ENCODE results near the gene GABPA. TPM values are rescaled to one million over a fixed set of nuclear protein-coding genes. Genes with fewer than 3 reads are reported as not detected.

The GABPA gene
- total RNA-seq, 2 experiments from 2014 or later, result 21.9 to 33.2 TPM

DNA sequence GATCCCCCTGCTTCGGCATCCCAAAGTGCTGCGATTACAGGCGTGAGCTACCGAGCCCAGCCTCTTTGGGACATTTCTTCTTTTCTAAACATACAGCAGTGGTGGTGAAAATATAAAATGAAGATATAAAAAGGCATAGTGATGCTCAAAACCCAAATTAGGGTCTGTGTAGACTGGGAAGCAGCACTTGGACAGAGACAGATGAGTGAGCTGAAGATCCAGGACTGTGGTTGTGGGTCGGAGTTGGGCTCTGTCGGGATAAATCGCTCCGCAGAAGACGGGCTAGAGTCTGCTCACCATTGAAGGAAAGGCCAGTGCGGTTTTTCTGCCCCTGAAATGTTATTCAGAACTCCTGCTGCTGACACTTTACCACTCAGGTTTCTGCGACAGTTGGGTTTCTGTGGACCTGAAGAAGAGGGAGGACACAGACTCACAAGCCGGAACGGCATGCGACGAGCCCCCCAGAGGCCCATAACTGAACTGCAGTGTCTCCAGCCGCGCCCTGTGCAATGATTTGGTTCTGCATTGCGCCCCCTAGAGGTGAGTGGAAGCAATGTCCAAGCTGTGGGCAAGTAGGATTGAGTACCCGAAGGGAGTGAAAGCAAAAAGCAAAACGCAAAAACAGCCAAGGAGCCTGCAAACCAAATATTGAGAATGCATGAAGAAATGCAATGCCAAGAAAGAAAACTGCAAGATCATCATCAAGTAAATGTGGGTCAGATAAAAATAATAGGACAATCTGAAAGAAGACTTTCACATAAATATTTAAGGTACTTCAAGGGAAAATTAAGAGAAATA, 66.6 kb downstream of the GABPA start:
- DNase-seq (ENCODE audit: low spot score), result peak; percentile 86
- intact Hi-C loops (cut with micrococcal nuclease; ENCODE audit: unreplicated experiment), result loop anchor here (1.0 to 5.0 kb wide), 2 partner anchors 94 to 193 kb away; no protein-coding TSS in a partner anchor
- TF ChIP-seq EZH2phosphoT487 (IDR thresholded peaks at IDR 0.05; ENCODE audit: borderline replicate concordance, low read depth, low read length), result no peak
- TF ChIP-seq, protein P1, sequence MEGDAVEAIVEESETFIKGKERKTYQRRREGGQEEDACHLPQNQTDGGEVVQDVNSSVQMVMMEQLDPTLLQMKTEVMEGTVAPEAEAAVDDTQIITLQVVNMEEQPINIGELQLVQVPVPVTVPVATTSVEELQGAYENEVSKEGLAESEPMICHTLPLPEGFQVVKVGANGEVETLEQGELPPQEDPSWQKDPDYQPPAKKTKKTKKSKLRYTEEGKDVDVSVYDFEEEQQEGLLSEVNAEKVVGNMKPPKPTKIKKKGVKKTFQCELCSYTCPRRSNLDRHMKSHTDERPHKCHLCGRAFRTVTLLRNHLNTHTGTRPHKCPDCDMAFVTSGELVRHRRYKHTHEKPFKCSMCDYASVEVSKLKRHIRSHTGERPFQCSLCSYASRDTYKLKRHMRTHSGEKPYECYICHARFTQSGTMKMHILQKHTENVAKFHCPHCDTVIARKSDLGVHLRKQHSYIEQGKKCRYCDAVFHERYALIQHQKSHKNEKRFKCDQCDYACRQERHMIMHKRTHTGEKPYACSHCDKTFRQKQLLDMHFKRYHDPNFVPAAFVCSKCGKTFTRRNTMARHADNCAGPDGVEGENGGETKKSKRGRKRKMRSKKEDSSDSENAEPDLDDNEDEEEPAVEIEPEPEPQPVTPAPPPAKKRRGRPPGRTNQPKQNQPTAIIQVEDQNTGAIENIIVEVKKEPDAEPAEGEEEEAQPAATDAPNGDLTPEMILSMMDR (conservative IDR thresholded peaks at IDR 0.05; ENCODE audit: low read length), result peak; percentile 99
- CTCF ChIA-PET (ENCODE audit: unreplicated experiment), result no interaction called here
- Histone ChIP-seq H3K9me3 (ENCODE audit: low read length) (no peaks in the 10 kb centered on the region), H3K4me1 (ENCODE audit: insufficient read depth, low read length, poor library complexity, severe bottlenecking) (no peaks in the 10 kb centered on the region), H3K9me2 (ENCODE audit: insufficient read depth, low read length) (no peaks in the 10 kb centered on the region), H3K36me3 (ENCODE audit: insufficient read depth, low read length) (no peaks in the 10 kb centered on the region), H4K20me1 (ENCODE audit: insufficient read depth, low read length) (no peaks in the 10 kb centered on the region), H3K4me3 (ENCODE audit: low read depth, low read length, poor library complexity, severe bottlenecking) (no peak overlapping the region), H3K4me2 (ENCODE audit: low read length) (peak overlapping the region; percentile 20; the same call in 1 of the 2 replicates), H3K27ac (ENCODE audit: low read depth, low read length, poor library complexity, severe bottlenecking) (no peak overlapping the region), H3K79me2 (ENCODE audit: insufficient read depth, low read depth, low read length) (no peaks in the 10 kb centered on the region), H2AFZ (ENCODE audit: low read length) (no peak overlapping the region)
- no TSS peak for BruUV-seq (replicated peaks)
- POLR2A ChIA-PET, result interaction anchor here (0.7 kb wide), 1 partner anchor 15 kb away, joined by 4 read pairs; no protein-coding TSS in a partner anchor

GRCh38 chr21:25806060-25806459, 71.3 kb downstream of the GABPA start:
- Histone ChIP-seq H3K4me2 (ENCODE audit: low read length) (no peak overlapping the region), H3K4me3 (ENCODE audit: low read depth, low read length, poor library complexity, severe bottlenecking) (no peak overlapping the region), H3K36me3 (ENCODE audit: insufficient read depth, low read length) (no peaks in the 10 kb centered on the region), H3K9me3 (ENCODE audit: low read length) (no peaks in the 10 kb centered on the region), H3K4me1 (ENCODE audit: insufficient read depth, low read length, poor library complexity, severe bottlenecking) (no peaks in the 10 kb centered on the region), H3K79me2 (ENCODE audit: insufficient read depth, low read depth, low read length) (no peaks in the 10 kb centered on the region), H4K20me1 (ENCODE audit: insufficient read depth, low read length) (no peaks in the 10 kb centered on the region), H3K9me2 (ENCODE audit: insufficient read depth, low read length) (no peaks in the 10 kb centered on the region), H3K27ac (ENCODE audit: low read depth, low read length, poor library complexity, severe bottlenecking) (no peak overlapping the region), H2AFZ (ENCODE audit: low read length) (no peak overlapping the region)
- no peak for TF ChIP-seq EZH2phosphoT487 (IDR thresholded peaks at IDR 0.05; ENCODE audit: borderline replicate concordance, low read depth, low read length)
- TF ChIP-seq, protein P1 (conservative IDR thresholded peaks at IDR 0.05; ENCODE audit: low read length), result no peak
- CTCF ChIA-PET (ENCODE audit: unreplicated experiment), result no interaction called here
- BruUV-seq (replicated peaks), result no TSS peak
- POLR2A ChIA-PET, result interaction anchor here (0.7 to 1.3 kb wide), 2 partner anchors 15 to 24 kb away, joined by 4 to 5 read pairs; no protein-coding TSS in a partner anchor
- no peak for DNase-seq (ENCODE audit: low spot score)
- intact Hi-C loops (cut with micrococcal nuclease; ENCODE audit: unreplicated experiment), result no loop called here

- POLR2A ChIA-PET, result interaction anchor here (1.3 kb wide), 1 partner anchor 14 kb away, joined by 5 read pairs; no protein-coding TSS in a partner anchor
- TF ChIP-seq, protein P1 (conservative IDR thresholded peaks at IDR 0.05; ENCODE audit: low read length), result no peak
- TF ChIP-seq EZH2phosphoT487 (IDR thresholded peaks at IDR 0.05; ENCODE audit: borderline replicate concordance, low read depth, low read length), result no peak
- no peak overlapping the region for H3K27ac ChIP-seq (ENCODE audit: low read depth, low read length, poor library complexity, severe bottlenecking)
- no peak overlapping the region for H3K4me2 ChIP-seq (ENCODE audit: low read length)
- no peaks in the 10 kb centered on the region for H3K4me1 ChIP-seq (ENCODE audit: insufficient read depth, low read length, poor library complexity, severe bottlenecking)
- no peak overlapping the region for H3K4me3 ChIP-seq (ENCODE audit: low read depth, low read length, poor library complexity, severe bottlenecking)
- intact Hi-C loops (cut with micrococcal nuclease; ENCODE audit: unreplicated experiment), result no loop called here
- H3K79me2 ChIP-seq (ENCODE audit: insufficient read depth, low read depth, low read length), result no peaks in the 10 kb centered on the region
- H3K9me2 ChIP-seq (ENCODE audit: insufficient read depth, low read length), result no peaks in the 10 kb centered on the region
- no peaks in the 10 kb centered on the region for H3K36me3 ChIP-seq (ENCODE audit: insufficient read depth, low read length)
- no peak for DNase-seq (ENCODE audit: low spot score)
- H4K20me1 ChIP-seq (ENCODE audit: insufficient read depth, low read length), result no peaks in the 10 kb centered on the region
- H2AFZ ChIP-seq (ENCODE audit: low read length), result no peak overlapping the region
- no peaks in the 10 kb centered on the region for H3K9me3 ChIP-seq (ENCODE audit: low read length)
- CTCF ChIA-PET (ENCODE audit: unreplicated experiment), result no interaction called here
- BruUV-seq (replicated peaks), result no TSS peak
Observed at GRCh38 chr21:25807191-25807590, 72.4 kb downstream of the GABPA start.
